ENCODE results near the gene CMTR1.

Gene CMTR1

GRCh38 chr6:37477656-37478435, 44.8 kb downstream of the CMTR1 start:
- no peak for DNase-seq (ENCODE audit: low read depth, low spot score)

- DNase-seq (ENCODE audit: low read depth, low spot score) = no peak
Measured at GRCh38 chr6:37478827-37479226, 45.8 kb downstream of the CMTR1 start.

- no peak for DNase-seq (ENCODE audit: low read depth, low spot score)
Measured at GRCh38 chr6:37479266-37479854, 46.3 kb downstream of the CMTR1 start.

- no peak for DNase-seq (ENCODE audit: low read depth, low spot score)
Measured at GRCh38 chr6:37480118-37480736, 47.2 kb downstream of the CMTR1 start.

GRCh38 chr6:37480951-37481534, 48.0 kb downstream of the CMTR1 start:
- DNase-seq (ENCODE audit: low read depth, low spot score) = no peak

- DNase-seq (ENCODE audit: low read depth, low spot score) = no peak
Measured at GRCh38 chr6:37481711-37482605, 48.9 kb downstream of the CMTR1 start.

- no peak for DNase-seq (ENCODE audit: low read depth, low spot score)
Measured at GRCh38 chr6:37482606-37483251, 49.7 kb downstream of the CMTR1 start.

- no peak for DNase-seq (ENCODE audit: low read depth, low spot score)
Measured at GRCh38 chr6:37483252-37483901, 50.4 kb downstream of the CMTR1 start.

- no peak for DNase-seq (ENCODE audit: low read depth, low spot score)
Measured at GRCh38 chr6:37483917-37484785, 51.1 kb downstream of the CMTR1 start.

- DNase-seq (ENCODE audit: low read depth, low spot score) = no peak
Measured at GRCh38 chr6:37484786-37485170, 51.8 kb downstream of the CMTR1 start.

GRCh38 chr6:37485291-37485702, 52.3 kb downstream of the CMTR1 start:
- DNase-seq (ENCODE audit: low read depth, low spot score) = no peak

- DNase-seq (ENCODE audit: low read depth, low spot score) = no peak
Measured at GRCh38 chr6:37486121-37486839, 53.3 kb downstream of the CMTR1 start.

GRCh38 chr6:37487591-37488380, 54.8 kb downstream of the CMTR1 start:
- no peak for DNase-seq (ENCODE audit: low read depth, low spot score)

- no peak for DNase-seq (ENCODE audit: low read depth, low spot score)
Measured at GRCh38 chr6:37488476-37488875, 55.5 kb downstream of the CMTR1 start.

- DNase-seq (ENCODE audit: low read depth, low spot score) = no peak
Measured at GRCh38 chr6:37489697-37490336, 56.8 kb downstream of the CMTR1 start.

- DNase-seq (ENCODE audit: low read depth, low spot score) = no peak
Measured at GRCh38 chr6:37490536-37491170, 57.6 kb downstream of the CMTR1 start.

Data from smooth muscle cell of the brain vasculature (primary cell).